Hepatic stellate cell (primary cell): ENCODE measurements around the gene STARD8.
A peak's percentile ranks its signal among the peaks of the same experiment; 100 is the strongest.

Experiments
- DNase-seq: peaks from one replicate; pipeline ENCODE4 v3.0.0; 2011; ENCODE audit warnings: low spot score

Gene STARD8

DNA sequence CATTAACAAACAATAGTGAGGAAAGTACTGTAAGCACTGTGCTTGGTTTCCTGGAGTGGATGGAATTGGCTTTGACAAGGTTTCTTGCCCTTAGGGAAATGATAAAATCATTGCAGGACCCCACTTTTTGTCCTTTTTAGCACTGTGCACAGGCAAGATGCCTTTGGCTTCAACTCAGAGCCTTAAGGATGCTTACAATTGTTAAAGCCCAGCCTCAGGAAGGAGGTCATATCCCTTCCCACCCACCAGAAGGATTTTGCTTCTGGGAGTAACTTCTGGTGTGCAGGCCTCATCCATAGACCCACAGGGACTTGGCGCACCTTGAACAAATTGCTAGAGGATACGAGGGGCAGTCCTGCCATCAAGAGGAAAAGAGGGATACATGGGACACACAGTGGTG lies 44.5 kb downstream of the STARD8 start:
- DNase-seq, result no peak

DNA sequence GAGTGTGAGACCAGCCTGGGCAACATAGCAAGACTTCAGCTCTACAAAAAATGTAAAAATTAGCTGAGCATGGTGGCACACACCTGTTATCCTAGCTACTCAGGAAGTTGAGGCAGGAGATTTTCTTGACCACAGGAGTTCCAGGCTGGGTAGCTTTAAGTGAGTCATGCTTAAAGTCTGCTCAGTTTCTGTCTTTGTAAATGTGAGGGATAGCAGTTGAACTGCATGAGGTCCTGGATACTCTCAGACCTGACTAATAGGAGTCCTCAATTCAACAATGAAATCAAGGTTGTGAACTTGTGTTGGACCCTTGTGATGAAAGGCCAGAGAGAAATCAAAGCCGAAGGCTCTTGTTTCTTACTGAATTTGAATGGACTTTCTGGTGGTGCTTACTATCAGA lies 45.2 kb downstream of the STARD8 start:
- peak; percentile 36 for DNase-seq

DNA sequence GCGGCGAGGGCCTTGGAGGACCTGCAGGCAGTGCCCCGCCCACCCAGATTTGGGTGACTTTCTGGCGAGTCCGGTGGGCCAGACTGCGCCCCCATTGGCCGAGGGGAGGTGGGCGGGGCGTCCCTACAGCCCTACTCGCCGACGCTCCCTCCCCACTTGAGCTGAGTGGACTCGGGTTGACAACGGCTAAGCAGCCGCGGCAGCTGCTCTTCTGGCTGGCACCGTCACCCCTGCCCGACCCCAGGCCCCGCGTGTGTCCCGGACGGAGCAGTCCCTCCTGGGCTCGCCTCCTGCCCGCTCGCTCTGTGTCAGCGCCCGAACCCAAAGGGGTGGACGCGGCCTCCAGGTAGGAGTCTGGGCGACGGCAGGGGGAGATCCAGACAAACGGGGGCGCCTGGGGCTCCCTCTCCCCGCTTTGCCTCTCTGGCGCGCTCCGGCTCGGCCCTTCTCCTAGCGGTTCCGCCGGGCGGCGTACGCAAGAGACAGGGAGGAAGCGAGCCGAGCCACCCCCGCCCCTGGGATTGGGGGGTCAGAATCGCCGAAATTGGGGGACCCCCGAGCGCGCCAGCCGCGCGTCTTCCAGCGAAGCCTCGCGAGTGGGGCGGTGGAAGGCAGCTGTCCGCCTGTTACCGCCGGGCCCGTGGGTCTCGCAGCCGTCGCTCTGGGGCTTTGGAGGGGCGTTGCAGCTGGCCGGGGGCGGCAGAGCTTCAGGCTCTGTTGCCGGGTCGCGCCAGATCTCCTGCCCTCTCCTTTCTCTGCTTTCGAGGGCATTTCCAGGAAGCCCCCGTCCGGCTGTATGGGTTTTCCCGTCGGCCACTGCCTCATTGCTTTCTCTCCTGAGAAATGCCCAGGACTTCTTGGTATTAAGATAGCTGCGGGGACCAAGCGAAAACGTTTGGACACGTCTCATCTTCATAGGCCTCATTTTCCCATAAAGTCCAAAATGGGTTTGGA lies 46.3 kb downstream of the STARD8 start:
- DNase-seq, result peak; percentile 76

DNA sequence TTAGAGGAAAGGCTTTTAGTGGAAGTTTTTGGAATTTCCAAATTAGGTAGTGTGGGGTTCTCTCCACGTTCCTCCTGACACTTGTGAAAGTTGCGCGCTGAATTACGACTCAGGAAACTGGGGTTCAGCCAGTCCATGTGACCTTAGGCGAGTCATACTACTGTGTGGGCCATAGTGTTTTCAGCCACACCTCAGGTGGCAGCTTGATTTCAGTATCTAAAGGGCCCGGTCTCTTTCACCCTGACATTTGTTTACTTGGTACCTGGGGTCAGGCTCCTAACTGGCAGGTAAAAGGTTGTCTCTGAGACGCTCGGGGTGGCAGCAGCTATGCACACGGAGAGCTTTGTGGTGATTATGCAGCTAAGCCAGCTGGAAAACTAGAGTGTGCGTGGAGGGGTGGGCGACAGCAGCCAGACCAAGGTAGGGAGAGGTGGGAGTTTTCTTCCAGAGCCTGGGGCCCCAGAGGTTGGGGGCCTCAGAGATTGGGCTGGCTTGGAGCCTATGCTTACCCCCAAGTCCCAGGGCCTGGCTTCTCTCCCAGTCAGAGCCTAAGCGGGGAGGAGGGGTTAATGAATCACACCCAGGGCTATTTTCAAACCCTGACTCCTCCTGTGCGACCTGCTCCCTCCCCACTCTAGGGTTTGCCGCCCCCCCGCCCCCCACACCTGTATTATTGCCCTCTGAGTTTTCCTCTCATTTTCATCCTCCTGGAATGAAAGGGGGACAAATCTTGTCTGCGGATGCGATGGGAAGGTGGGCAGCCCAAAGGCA lies 47.2 kb downstream of the STARD8 start:
- no peak for DNase-seq

DNA sequence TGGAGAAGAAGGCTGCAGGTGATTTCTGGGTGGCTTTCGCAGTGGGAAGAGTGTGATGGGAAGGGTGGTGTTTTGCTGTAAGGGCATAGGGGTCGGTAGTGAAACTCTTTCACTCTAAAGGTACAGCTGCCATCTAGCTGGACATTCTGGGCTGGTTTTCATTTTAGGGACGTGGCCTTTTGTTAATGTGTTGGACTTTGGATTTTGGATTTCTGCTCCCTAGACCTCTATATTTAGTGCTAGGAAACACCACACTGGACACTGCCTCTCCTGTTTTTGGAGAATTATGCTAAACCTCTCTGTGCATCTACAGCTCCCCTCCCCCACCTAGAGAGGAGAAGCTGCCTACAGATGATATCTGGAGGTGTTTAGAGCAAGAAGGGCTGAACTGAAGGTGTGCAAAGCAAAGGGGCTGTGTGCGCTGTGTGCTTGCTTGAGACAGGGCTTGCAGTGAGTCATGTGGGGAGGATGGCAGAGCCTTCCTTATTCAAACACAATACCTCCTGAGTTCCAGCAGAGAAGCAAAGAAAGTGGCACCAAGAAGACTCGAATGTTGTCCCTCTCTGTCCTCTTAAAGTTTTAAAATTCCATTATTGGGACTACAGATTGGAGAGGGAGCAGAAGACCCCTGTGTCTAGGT lies 47.9 kb downstream of the STARD8 start:
- DNase-seq, result no peak

GRCh38 chrX:68696267-68696990 lies 49.0 kb downstream of the STARD8 start:
- DNase-seq, result no peak

DNA sequence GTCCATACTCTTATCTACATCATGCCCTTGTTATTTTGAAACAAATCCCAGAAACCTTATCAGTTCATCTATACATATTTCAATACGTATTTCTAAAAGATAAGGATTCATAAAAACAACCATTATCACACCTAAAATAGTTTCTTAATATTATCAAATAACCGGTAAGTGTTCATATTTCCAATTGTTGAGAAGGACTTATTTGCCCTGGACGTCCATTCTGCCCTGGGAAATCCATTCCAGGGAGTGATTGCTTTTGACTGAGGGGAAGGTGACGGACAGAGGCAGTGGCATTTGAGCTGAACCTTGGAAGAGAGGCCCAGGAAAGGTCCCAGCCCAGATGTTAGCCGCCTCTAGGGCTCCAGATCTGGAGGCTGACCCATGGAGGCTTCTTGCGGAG lies 49.6 kb downstream of the STARD8 start:
- DNase-seq, result no peak

GRCh38 chrX:68697465-68698125 lies 50.1 kb downstream of the STARD8 start:
- no peak for DNase-seq

DNA sequence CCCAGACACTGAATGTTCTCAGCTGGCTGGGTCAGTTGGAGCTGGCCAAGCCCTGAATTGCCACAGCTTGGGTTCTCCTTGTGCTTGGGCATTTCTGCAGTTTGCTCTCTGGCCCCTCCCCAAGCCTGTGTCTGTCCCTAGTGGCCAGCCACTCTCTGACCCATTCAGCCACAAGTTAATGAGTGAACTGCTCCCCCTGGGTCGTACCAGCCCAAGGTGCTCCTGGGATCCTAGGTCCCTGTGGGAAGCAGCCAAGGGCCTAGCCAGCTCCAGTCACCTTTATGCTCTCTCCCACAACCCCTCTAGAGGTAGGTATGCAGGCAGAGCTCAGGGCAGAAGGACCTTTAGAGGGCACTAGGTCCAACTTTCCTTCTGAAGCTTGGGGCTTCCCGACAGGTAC lies 51.5 kb downstream of the STARD8 start:
- no peak for DNase-seq

- DNase-seq, result peak; percentile 40
Observed at GRCh38 chrX:68699960-68700746, 52.7 kb downstream of the STARD8 start.

DNA sequence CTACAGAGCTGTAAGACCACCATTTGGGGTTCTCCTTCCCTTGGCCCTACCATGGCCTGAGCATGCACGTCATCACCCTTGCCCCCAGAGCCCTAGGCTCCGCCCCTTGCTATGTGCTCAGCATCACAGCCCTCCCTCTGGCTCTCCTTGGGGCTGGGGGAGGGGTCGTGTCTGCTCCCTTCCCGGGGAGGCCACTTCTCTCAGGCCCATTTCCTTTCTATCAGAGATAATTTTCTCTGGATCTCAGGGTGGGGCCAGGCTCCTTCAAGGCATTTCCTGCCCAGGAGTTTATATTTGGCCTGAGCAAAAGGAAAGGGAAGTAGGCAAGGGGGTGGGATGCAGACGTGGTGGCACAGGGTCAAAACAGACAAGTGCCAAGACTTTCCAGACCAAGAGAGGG lies 55.9 kb downstream of the STARD8 start:
- no peak for DNase-seq

DNA sequence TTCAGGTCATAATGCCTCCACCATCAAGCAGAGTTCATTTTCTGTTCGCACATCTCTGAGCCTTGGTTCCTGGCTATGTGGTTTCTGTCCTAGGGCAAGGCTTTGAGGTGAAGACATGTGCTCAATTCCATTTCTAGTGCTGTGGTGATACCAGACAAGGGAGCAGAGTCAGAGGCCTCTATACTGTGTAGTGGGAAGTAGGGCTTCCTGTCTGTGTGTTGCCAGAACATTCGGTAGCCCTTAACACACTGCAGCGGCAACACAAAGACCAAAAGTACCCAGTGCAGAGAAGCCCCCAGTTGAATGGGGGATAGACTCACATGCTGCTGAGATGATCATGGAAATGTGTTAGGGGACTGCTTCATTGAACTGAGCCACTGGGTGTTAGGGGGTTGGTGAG lies 56.4 kb downstream of the STARD8 start:
- no peak for DNase-seq

DNA sequence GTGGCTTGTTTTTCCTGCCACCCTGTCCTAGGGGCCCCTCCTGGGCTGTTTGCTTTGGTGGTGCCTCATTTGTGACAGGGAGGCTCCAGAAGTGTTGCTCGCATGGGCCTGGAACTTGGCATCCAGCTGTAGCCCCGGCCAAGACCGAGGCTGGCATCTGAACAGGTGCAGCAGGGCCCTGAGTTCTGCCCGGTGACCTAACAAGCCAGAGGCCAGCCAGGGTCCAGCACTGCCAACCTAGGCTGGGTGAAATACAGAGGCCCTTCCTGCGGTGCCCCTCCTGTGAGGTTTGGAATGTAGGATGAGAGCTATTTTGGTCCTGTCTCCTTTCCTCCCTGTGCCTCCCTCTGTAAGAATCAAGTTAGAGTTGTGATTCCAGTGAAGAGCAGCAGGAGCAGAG lies 58.5 kb downstream of the STARD8 start:
- DNase-seq, result no peak

GRCh38 chrX:68708503-68709290 lies 61.2 kb downstream of the STARD8 start:
- DNase-seq, result no peak

DNA sequence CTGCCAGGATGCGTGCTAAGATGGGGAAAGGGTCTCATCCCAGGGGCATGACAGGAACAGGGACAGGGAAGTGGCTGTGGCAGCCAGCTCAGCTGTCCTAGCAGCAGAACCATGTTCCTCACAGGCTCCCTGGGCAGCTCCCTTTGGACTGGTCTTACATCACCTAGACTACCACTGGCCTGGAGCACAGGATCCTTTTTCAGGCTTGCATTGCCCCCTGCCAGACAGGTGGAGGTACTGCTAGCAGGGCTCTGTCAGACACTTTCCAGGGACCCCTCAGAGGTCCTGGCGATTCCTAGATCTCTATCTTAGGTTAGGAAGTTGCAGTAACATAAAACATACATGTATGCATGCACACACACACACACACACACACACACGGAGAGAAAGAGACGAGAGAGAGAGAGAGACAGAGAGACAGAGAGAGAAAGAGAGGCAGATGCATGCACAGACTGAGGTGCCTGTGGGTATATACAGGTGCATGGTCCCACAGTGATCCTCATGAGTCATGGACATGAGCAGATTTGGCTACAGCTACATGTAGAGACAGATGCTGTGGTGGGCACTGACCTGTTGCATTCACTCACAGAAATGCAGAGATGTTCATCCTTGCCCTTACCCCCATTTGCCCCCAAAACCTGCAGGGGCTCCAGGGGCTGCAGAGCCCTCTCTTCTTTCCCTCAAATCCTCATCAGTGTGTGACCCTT lies 63.6 kb downstream of the STARD8 start:
- DNase-seq, result peak; percentile 62

- DNase-seq, result no peak
Observed at GRCh38 chrX:68711845-68712244, 64.4 kb downstream of the STARD8 start.

DNA sequence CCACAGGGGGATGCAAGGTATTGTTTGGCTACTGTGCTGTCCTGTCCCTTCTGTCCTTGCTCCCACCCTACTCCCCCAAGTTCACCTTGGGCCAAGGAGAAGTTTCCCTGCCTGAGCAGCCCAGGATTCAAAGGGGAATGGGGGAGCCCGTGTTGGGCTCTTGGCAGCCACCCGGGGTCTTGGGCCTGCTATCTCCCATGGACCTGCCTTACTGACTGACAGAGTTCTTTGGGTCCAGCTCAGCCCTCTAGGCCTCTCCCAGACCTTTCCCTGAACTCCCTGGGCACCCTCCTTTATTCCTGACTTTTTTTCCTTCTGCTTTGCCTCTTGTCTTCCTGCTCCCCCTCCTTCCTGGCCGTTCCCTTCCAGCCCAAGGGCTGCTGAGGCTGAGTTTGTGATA lies 67.4 kb downstream of the STARD8 start:
- no peak for DNase-seq

- no peak for DNase-seq
Observed at GRCh38 chrX:68717196-68717595, 69.7 kb downstream of the STARD8 start.
